GM12878 (cell line): ENCODE data around the gene METTL9. TPM values are rescaled to one million over a fixed set of nuclear protein-coding genes. Genes with fewer than 3 reads are reported as not detected.
A peak's percentile ranks its signal among the peaks of the same experiment; 100 is the strongest.

ENCODE experiments used
- ATAC-seq: fragments of 200-7000 bp; cut with Tn5 transposase; 3 replicates; pipeline ENCODE4 v1.9.1; 2020; ENCODE audit warnings: mild to moderate bottlenecking, moderate library complexity
- BruUV-seq: library from RNA; stranded (reverse); fragments of 400-500 nt; replicated peaks from 2 replicates; lab custom pipeline; 2021; lab: Mats Ljungman, UMichigan
- CTCF ChIA-PET: fragments of 300-600 bp; sonication (Branson Sonifier 250); formaldehyde crosslinking; extraction: SDS; loops from one replicate; lab custom pipeline; 2021; ENCODE audit warnings: inconsistent platforms; lab: Yijun Ruan, JAX
- POLR2A ChIA-PET: fragments of 350-600 bp; formaldehyde crosslinking; extraction: SDS; loops from one replicate; lab custom pipeline; 2021; ENCODE audit warnings: inconsistent platforms; lab: Charles Lee
- RAD21 ChIA-PET: fragments of 300-600 bp; sonication (Branson Sonifier 250); formaldehyde crosslinking; loops from one replicate; lab custom pipeline; 2023; ENCODE audit warnings: antibody characterized with exemption; ENCODE audit not compliant: unreplicated experiment; lab: Charles Lee
- SMC1A ChIA-PET: fragments of 300-600 bp; sonication (Branson Sonifier 250); formaldehyde crosslinking; loops from one replicate; lab custom pipeline; 2023; ENCODE audit not compliant: unreplicated experiment, uncharacterized antibody; lab: Charles Lee
- DNase-seq: peaks from one replicate; pipeline ENCODE4 v3.0.0-alpha.2; 2011; ENCODE audit warnings: low read depth, low spot score
- FAIRE-seq: peaks from 3 replicates; lab custom pipeline; 2011; peaks lifted over from hg19 to GRCh38; lab: Jason Lieb, UNC
- H2AFZ ChIP-seq: 2 replicates; pipeline ENCODE4 v1.6.0; 2011; ENCODE audit warnings: low read depth, low read length, control low read depth; ENCODE audit not compliant: control insufficient read depth
- H3K27ac ChIP-seq: 2 replicates; pipeline ENCODE4 v1.5.1; 2011; ENCODE audit warnings: control low read depth; ENCODE audit not compliant: control insufficient read depth, insufficient read depth
- H3K27me3 ChIP-seq, 2 experiments: replicated peaks in 1 of 2; 2 replicates each; pipeline versions ENCODE4 v1.6.0 to v1.6.1; 2011; ENCODE audit warnings: low read length in 1 of 2; ENCODE audit not compliant: control insufficient read depth in 2 of 2, insufficient read depth in 2 of 2
- H3K36me3 ChIP-seq, 2 experiments: 2 replicates each; pipeline ENCODE4 v1.5.1; 2011; ENCODE audit warnings: low read length in 1 of 2; ENCODE audit not compliant: control insufficient read depth in 2 of 2, insufficient read depth in 2 of 2
- H3K4me1 ChIP-seq: 2 replicates; pipeline ENCODE4 v1.6.1; 2011; ENCODE audit warnings: mild to moderate bottlenecking, low read length, moderate library complexity, mixed read lengths; ENCODE audit not compliant: control insufficient read depth, insufficient read depth
- H3K4me2 ChIP-seq: 2 replicates; pipeline ENCODE4 v1.6.0; 2011; ENCODE audit warnings: control low read depth; ENCODE audit not compliant: control insufficient read depth, insufficient read depth
- H3K4me3 ChIP-seq: fragments of 200-600 bp; sonication (generic); 2 replicates; pipeline ENCODE4 v1.5.1; 2016
- H3K79me2 ChIP-seq: 2 replicates; pipeline ENCODE4 v1.6.0; 2011; ENCODE audit warnings: low read length; ENCODE audit not compliant: control insufficient read depth, insufficient read depth
- H3K9ac ChIP-seq: 2 replicates; pipeline ENCODE4 v1.8.0; 2011; ENCODE audit warnings: low read length, control low read depth, mixed read lengths; ENCODE audit not compliant: control insufficient read depth, insufficient read depth
- H3K9me3 ChIP-seq: replicated peaks from 3 replicates; pipeline ENCODE4 v1.5.1; 2011; ENCODE audit warnings: mild to moderate bottlenecking, low read length; ENCODE audit not compliant: control insufficient read depth, insufficient read depth
- H4K20me1 ChIP-seq: 2 replicates; pipeline ENCODE4 v1.6.0; 2011; ENCODE audit not compliant: control insufficient read depth, insufficient read depth
- BACH1 ChIP-seq: fragments of 450-650 bp; IDR thresholded peaks from 2 replicates; pipeline ENCODE4 v1.6.1; 2017; ENCODE audit warnings: mild to moderate bottlenecking, borderline replicate concordance
- CBX5 ChIP-seq: sonication (generic); IDR thresholded peaks from 2 replicates; pipeline ENCODE4 v1.6.1; 2016; ENCODE audit warnings: low read depth, moderate library complexity, mild to moderate bottlenecking, inconsistent platforms
- IKZF2 ChIP-seq, 2 experiments: fragments of 450-650 bp; IDR thresholded peaks; 2 replicates each; pipeline ENCODE4 v1.6.1; 2017; ENCODE audit warnings: mild to moderate bottlenecking in 2 of 2, moderate library complexity in 2 of 2
- NR2F1 ChIP-seq: fragments of 450-650 bp; conservative IDR thresholded peaks from 2 replicates; pipeline ENCODE4 v1.6.1; 2017; ENCODE audit warnings: mild to moderate bottlenecking
- WGBS: methylation state at CpG from one replicate; pipeline ENCODE4 v1.1.6; 2016; ENCODE audit warnings: low lambda C conversion rate; ENCODE audit not compliant: insufficient replicate concordance, insufficient coverage; ENCODE audit errors: missing lambda C conversion rate; 5-methylcytosine and 5-hydroxymethylcytosine counted together
- in situ Hi-C: fragments of 300-500 bp; cut with MboI; formaldehyde crosslinking; loops from 9 replicates; pipeline ENCODE4 v1.14.3; 2018; ENCODE audit warnings: mixed read lengths
- intact Hi-C: fragments of 100-400 bp; cut with micrococcal nuclease; formaldehyde crosslinking; loops from one replicate; pipeline ENCODE4 v1.14.2; 2022; ENCODE audit not compliant: unreplicated experiment
- polyA plus RNA-seq, 11 experiments: library from polyadenylated mRNA; depleted of rRNA in 4 of 11; unstranded in 6 of 11; stranded (reverse) in 5 of 11; fragments of >200 nt; fragmentation: Nextera tagmentation in 4 of 11; fragmentation: Illumina TruSeq in 1 of 11; extraction: Ambion mirVana in 4 of 11; extraction: Trizol in 1 of 11; gene quantifications; 1 replicate in 1 of 11; 2 replicates in 10 of 11; pipeline versions ENCODE4 v1.2.1 to v1.2.3, GENCODE V29; 2011 to 2016; ENCODE audit warnings: inconsistent platforms in 2 of 11, missing spikeins in 2 of 11, low read depth in 1 of 11
- total RNA-seq, 4 experiments: library from RNA; depleted of rRNA in 3 of 4; stranded (reverse); fragments of >200 nt in 3 of 4; fragmentation: Illumina TruSeq in 1 of 4; extraction: Trizol in 1 of 4; gene quantifications; 2 replicates each; pipeline versions ENCODE4 v1.2.1 to v1.2.3, GENCODE V29; 2013 to 2021
- TF ChIP-seq, protein P1 (sequence below): fragments of 450-650 bp; IDR thresholded peaks from 2 replicates; pipeline ENCODE4 v1.6.1; 2017; ENCODE audit warnings: low read depth, mild to moderate bottlenecking, moderate library complexity
- TF ChIP-seq, protein P2 (sequence below): fragments of 450-650 bp; IDR thresholded peaks from 2 replicates; pipeline ENCODE4 v1.6.1; 2018; ENCODE audit warnings: borderline replicate concordance, mild to moderate bottlenecking; ENCODE audit not compliant: partially characterized antibody
- TF ChIP-seq, protein P3 (sequence below): IDR thresholded peaks from 2 replicates; pipeline ENCODE4 v1.6.1; 2011; ENCODE audit warnings: low read depth, low read length, improper control_type of control experiment, borderline replicate concordance
- TF ChIP-seq, protein P4 (sequence below): fragments of 450-650 bp; IDR thresholded peaks from 2 replicates; pipeline ENCODE4 v1.6.1; 2016; ENCODE audit warnings: mild to moderate bottlenecking
- TF ChIP-seq, protein P5 (sequence below): IDR thresholded peaks from 2 replicates; pipeline ENCODE4 v1.6.1; 2011; ENCODE audit warnings: borderline replicate concordance, low read depth, mild to moderate bottlenecking, moderate library complexity, mixed read lengths, low read length; ENCODE audit not compliant: insufficient read depth; ENCODE audit errors: extremely low read length
- TF ChIP-seq, protein P6 (sequence below): fragments of 450-650 bp; IDR thresholded peaks from 2 replicates; pipeline ENCODE4 v1.6.1; 2017; ENCODE audit warnings: mild to moderate bottlenecking, moderate library complexity

The METTL9 gene
- total and polyA plus RNA-seq, 10 of the 15 experiments (the other 5 are each of a cell fraction or from before 2014, with no cell fraction given), result 19.4 to 119 (median 101) TPM

DNA sequence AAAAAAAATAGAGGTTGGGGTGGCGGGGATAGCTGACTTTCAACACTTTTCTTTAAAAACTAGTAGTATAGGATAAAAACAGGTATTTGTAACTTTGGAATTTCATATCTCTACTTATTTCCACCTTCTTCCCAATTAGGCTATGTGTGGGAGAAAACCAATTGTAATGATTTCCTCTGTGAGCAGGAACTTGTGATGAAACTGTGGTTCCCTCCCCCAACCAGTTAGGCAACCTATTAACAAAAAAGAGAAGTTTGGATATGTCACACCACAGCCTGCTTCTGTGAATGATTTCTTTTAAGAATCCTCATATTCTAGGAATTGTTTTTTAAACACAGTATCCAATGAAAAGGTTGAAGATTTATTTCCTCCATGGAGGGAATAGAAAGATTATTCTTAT lies 51.1 kb downstream of the METTL9 start:
- FAIRE-seq, result no peak
- SMC1A ChIA-PET, result interaction anchor here (0.9 to 1.0 kb wide), 2 partner anchors 11 to 36 kb away, joined by 3 read pairs; no protein-coding TSS in a partner anchor
- H4K20me1 ChIP-seq, result no peaks in the 10 kb centered on the region
- no peak for ATAC-seq
- CTCF ChIA-PET, result interaction anchor here (0.6 to 1.8 kb wide), 4 partner anchors 9 to 88 kb away, joined by 3 to 4 read pairs (median 3); no protein-coding TSS in a partner anchor
- H3K27ac ChIP-seq, result no peak overlapping the region
- DNase-seq, result no peak
- no peaks in the 10 kb centered on the region for H3K27me3 ChIP-seq
- RAD21 ChIA-PET, result interaction anchor here (1.5 kb wide), 1 partner anchor 8 kb away, joined by 3 read pairs; no protein-coding TSS in a partner anchor
- H3K4me1 ChIP-seq, result peaks cover 26% of the 10 kb centered on the region
- in situ Hi-C loops, result loop anchor here (10.0 kb wide), 1 partner anchor 54 kb away; no protein-coding TSS in a partner anchor
- no TSS peak for BruUV-seq
- H3K79me2 ChIP-seq, result no peaks in the 10 kb centered on the region; the same call in 1 of the 2 replicates
- intact Hi-C loops, result no loop called here
- no peak overlapping the region for H3K4me2 ChIP-seq
- WGBS, result 100% methylated on average over 1 of the region's 1 CpG
- H3K36me3 ChIP-seq, result peaks cover 0 to 3% of the 10 kb centered on the region in 2 experiments; a peak in 1 of 4 replicates
- no peak overlapping the region for H3K9ac ChIP-seq
- POLR2A ChIA-PET, result no interaction called here
- no peaks in the 10 kb centered on the region for H3K9me3 ChIP-seq
- H2AFZ ChIP-seq, result no peak overlapping the region
- no peak overlapping the region for H3K4me3 ChIP-seq
- TF ChIP-seq, protein P1, sequence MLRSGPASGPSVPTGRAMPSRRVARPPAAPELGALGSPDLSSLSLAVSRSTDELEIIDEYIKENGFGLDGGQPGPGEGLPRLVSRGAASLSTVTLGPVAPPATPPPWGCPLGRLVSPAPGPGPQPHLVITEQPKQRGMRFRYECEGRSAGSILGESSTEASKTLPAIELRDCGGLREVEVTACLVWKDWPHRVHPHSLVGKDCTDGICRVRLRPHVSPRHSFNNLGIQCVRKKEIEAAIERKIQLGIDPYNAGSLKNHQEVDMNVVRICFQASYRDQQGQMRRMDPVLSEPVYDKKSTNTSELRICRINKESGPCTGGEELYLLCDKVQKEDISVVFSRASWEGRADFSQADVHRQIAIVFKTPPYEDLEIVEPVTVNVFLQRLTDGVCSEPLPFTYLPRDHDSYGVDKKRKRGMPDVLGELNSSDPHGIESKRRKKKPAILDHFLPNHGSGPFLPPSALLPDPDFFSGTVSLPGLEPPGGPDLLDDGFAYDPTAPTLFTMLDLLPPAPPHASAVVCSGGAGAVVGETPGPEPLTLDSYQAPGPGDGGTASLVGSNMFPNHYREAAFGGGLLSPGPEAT, result no peak
- TF ChIP-seq, protein P2, sequence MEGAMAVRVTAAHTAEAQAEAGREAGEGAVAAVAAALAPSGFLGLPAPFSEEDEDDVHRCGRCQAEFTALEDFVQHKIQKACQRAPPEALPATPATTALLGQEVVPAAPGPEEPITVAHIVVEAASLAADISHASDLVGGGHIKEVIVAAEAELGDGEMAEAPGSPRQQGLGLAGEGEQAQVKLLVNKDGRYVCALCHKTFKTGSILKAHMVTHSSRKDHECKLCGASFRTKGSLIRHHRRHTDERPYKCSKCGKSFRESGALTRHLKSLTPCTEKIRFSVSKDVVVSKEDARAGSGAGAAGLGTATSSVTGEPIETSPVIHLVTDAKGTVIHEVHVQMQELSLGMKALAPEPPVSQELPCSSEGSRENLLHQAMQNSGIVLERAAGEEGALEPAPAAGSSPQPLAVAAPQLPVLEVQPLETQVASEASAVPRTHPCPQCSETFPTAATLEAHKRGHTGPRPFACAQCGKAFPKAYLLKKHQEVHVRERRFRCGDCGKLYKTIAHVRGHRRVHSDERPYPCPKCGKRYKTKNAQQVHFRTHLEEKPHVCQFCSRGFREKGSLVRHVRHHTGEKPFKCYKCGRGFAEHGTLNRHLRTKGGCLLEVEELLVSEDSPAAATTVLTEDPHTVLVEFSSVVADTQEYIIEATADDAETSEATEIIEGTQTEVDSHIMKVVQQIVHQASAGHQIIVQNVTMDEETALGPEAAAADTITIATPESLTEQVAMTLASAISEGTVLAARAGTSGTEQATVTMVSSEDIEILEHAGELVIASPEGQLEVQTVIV, result no peak
- TF ChIP-seq CBX5 (no peak), IKZF2 (IDR thresholded peaks at IDR 0.05) (peak in 1 of 2 experiments; percentile 31; a peak in 2 of 4 replicates), BACH1 (no peak), NR2F1 (no peak)
- TF ChIP-seq, protein P3, sequence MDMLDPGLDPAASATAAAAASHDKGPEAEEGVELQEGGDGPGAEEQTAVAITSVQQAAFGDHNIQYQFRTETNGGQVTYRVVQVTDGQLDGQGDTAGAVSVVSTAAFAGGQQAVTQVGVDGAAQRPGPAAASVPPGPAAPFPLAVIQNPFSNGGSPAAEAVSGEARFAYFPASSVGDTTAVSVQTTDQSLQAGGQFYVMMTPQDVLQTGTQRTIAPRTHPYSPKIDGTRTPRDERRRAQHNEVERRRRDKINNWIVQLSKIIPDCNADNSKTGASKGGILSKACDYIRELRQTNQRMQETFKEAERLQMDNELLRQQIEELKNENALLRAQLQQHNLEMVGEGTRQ, result no peak
- TF ChIP-seq, protein P4, sequence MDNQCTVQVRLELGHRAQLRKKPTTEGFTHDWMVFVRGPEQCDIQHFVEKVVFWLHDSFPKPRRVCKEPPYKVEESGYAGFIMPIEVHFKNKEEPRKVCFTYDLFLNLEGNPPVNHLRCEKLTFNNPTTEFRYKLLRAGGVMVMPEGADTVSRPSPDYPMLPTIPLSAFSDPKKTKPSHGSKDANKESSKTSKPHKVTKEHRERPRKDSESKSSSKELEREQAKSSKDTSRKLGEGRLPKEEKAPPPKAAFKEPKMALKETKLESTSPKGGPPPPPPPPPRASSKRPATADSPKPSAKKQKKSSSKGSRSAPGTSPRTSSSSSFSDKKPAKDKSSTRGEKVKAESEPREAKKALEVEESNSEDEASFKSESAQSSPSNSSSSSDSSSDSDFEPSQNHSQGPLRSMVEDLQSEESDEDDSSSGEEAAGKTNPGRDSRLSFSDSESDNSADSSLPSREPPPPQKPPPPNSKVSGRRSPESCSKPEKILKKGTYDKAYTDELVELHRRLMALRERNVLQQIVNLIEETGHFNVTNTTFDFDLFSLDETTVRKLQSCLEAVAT, result 0 out of 2 replicates have a peak, but pooled peaks have one; percentile 19
- TF ChIP-seq, protein P5, sequence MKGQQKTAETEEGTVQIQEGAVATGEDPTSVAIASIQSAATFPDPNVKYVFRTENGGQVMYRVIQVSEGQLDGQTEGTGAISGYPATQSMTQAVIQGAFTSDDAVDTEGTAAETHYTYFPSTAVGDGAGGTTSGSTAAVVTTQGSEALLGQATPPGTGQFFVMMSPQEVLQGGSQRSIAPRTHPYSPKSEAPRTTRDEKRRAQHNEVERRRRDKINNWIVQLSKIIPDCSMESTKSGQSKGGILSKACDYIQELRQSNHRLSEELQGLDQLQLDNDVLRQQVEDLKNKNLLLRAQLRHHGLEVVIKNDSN, result no peak
- TF ChIP-seq, protein P6, sequence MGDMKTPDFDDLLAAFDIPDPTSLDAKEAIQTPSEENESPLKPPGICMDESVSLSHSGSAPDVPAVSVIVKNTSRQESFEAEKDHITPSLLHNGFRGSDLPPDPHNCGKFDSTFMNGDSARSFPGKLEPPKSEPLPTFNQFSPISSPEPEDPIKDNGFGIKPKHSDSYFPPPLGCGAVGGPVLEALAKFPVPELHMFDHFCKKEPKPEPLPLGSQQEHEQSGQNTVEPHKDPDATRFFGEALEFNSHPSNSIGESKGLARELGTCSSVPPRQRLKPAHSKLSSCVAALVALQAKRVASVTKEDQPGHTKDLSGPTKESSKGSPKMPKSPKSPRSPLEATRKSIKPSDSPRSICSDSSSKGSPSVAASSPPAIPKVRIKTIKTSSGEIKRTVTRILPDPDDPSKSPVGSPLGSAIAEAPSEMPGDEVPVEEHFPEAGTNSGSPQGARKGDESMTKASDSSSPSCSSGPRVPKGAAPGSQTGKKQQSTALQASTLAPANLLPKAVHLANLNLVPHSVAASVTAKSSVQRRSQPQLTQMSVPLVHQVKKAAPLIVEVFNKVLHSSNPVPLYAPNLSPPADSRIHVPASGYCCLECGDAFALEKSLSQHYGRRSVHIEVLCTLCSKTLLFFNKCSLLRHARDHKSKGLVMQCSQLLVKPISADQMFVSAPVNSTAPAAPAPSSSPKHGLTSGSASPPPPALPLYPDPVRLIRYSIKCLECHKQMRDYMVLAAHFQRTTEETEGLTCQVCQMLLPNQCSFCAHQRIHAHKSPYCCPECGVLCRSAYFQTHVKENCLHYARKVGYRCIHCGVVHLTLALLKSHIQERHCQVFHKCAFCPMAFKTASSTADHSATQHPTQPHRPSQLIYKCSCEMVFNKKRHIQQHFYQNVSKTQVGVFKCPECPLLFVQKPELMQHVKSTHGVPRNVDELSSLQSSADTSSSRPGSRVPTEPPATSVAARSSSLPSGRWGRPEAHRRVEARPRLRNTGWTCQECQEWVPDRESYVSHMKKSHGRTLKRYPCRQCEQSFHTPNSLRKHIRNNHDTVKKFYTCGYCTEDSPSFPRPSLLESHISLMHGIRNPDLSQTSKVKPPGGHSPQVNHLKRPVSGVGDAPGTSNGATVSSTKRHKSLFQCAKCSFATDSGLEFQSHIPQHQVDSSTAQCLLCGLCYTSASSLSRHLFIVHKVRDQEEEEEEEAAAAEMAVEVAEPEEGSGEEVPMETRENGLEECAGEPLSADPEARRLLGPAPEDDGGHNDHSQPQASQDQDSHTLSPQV, result no peak
